GM04503 (cell line): Measurements from ENCODE around the gene ATXN1.
"Not testable (repeated sequence)": the region's sequence is repeated elsewhere in the genome, so short reads cannot be mapped to it uniquely, and the experiment has no call there.

ENCODE experiments used
- DNase-seq: peaks from one replicate; pipeline ENCODE4 v3.0.0-alpha.2; 2012; ENCODE audit warnings: low read depth

ATXN1 gene

DNA sequence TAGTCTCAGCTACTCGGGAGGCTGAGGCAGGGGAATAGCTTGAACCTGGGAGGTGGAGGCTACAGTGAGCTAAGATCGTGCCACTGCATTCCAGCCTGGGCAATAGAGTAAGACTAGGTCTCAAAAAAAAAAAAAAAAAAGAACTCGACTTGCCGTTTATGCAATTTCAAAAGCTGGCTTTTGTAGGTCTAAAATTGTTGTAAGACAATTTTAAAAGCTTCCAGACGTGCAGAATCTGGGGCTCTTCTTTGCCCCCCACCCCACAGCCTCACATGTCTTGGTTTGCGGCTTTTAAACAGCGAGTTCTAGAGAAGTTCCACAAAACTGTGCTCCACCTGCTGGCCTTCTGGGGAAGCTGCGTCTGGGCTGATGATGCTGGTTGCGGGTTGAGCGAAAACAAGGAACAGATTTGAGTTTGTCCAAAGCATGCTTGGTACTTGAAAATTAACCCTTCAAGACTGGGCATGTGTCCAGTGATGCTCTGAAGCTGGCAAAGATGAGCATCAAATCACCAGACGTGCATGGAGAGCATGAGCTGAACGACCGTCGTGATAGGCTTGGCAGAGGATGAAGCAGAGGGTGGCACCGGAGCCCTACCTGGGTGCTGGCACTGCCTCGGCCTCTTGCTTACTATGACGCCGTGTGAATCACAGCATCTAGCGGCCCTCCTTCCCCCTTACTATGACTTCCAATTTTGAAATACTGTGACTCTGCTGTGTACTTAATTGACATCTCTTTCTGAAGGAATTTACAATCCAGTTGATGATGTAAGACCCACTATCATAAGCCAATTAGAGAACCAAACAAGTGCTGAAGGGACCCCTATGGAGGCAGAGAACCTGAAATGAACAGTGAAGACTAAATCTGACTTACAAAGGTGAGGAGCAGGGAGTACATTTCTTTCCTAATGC lies 351.5 kb downstream of the ATXN1 start:
- DNase-seq, result peak; percentile 41

DNA sequence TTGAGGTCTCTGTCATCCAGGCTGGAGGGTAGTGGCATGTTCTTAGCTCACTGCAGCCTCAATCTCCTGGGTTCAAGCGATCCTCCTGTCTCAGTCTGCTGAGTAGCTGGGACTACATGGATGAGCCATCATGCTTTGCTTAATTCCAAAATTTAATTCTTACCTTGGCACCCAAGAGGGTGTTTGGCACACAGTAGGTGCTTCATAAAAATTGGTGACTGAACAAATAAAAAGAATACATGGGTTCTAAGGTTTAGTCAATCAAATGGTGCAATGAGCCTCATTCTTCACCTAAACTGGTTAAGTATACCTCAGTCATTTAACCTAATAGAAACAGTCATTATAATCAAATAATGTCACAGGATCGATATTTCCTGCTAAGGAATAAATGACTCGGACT lies 352.5 kb downstream of the ATXN1 start:
- no peak for DNase-seq

DNA sequence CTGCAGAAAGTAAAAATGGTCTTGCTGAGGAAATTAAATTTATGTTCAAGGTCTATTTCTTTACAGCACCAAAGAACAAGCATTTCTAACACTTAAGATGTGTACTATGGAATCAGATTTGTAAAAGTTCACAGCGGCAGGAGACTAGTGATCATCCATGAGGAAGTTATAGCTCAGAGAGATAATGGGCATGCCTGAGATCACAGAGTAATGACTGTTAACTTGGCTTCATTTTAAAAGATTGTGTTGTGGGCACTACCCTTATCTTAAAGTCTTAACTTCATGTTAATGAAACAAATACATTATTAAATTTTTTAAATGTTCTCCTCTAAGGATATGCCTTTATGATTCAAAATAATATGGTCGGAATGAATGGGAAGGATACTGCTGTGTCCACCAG lies 354.3 kb downstream of the ATXN1 start:
- no peak for DNase-seq

DNA sequence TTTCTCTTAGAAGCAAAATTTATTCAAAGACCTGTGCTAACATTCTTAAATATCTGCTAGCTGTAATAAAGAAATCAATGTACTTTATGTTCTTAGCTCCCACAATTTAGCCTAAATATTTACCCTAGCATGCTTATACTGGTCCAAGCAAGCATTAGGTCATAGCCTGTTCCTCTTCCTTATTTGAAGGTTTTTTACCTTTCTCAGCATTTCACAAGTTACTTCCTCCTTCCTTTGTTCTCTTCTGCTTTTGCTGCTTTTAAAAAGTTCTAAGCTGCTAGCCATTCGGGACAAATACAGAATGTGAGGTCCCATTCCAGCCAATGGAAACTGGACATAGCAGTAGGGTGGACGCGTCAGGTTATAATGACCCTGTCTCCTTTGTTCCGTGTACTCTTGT lies 354.7 kb downstream of the ATXN1 start:
- not testable (repeated sequence) for DNase-seq

DNA sequence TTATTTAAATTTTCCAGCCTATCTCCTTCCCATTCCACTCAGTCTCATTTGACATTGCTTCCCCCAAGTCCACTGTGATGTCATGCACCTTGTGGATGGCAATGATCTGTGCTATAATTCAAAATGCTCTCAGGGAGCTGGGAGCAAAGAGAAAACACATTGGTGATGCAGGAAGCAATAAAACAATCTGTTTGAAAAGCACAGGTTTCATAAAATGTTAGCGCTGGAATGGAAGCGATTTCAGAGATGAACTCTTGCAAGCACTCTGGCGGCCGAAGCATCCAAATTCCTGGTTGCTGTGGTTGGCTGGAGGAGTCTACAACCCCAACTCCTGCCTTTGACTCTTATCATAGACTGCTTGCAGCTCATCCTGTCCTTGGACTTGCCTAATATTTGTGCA lies 355.9 kb downstream of the ATXN1 start:
- no peak for DNase-seq

GRCh38 chr6:16404456-16404855 lies 356.8 kb downstream of the ATXN1 start:
- no peak for DNase-seq

GRCh38 chr6:16403831-16404230 lies 357.4 kb downstream of the ATXN1 start:
- no peak for DNase-seq

GRCh38 chr6:16402581-16402900 lies 358.7 kb downstream of the ATXN1 start:
- DNase-seq, result peak; percentile 48

- no peak for DNase-seq
These were observed 361.0 kb downstream of the ATXN1 start for GRCh38 chr6:16400248-16400760.

- DNase-seq, result no peak
These were observed 361.6 kb downstream of the ATXN1 start for GRCh38 chr6:16399695-16400094.

- DNase-seq, result no peak
These were observed 362.1 kb downstream of the ATXN1 start for GRCh38 chr6:16399158-16399557.

DNA sequence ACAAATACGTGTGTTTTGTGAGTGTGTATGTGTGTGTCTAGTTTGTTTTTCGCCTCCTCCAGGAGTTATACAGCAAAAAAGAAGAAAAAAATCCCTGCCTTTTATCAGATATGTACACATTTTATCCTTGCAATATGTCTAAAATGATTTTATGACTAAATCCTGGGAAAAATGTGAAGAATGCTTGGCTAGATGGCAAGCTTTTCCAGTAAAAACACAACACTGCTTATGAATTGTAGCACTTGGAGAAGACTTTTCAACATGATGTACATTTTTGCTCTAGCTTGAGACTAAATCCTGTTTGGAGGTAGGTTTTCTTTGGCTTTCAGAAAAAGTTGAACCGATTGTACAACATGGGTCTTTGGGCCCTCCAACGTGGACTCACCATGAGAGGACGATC lies 362.7 kb downstream of the ATXN1 start:
- DNase-seq, result peak; percentile 47

DNA sequence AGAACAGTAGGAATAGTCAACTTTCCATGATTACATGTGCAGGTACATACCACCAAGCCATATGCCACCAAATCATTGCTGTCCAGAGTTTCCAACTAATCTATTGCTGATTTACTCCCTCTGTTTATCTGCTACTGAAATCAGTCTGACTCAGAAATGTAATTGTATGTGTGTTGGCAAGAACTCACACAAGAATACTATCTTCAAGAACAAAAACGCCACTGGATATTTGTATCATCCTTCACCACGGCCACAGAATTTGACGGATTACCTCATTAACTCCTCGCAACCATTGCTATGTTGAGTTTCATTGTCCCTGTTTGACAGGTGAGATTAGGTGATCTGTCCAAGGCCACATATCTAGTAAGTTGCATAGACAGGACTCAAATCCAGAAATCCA lies 363.6 kb downstream of the ATXN1 start:
- no peak for DNase-seq

DNA sequence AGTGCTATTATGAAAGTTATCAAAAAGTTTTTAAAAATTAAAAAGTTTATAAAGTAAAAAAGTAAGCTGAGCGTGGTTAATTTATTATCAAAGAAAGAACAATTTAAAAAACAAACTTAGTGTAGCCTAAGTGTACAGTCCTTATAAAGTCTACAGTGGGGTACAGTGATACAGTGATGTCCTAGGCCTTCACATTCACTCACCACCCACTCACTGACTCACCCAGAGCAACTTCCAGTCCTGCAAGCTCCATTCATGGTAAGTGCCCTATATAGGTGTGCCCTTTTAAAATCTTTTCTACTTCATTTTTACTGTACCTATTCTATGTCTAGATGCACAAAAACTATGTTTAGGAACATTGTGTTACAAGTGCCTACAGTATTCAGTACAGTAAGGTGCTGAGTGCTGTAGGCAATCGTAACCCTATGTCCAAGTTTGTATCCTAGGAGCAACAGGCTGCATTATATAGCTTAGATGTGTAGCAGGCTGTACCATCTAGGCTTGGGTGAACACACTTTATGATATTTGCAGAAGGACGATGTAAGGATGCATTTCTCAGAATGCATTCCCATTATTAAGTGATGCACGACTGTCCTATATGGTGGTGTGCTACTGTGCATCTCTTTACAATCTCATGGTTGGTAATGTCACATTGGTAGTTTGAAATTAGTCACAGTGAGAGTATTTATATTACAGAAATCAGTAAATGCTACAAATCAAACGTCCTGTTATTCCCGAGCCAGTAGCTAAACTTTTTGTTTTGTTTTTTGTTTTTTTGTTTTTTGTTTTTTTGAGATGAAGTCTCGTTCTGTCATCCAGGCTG lies 364.6 kb downstream of the ATXN1 start:
- no peak for DNase-seq

GRCh38 chr6:16394632-16395031 lies 366.6 kb downstream of the ATXN1 start:
- DNase-seq, result no peak

GRCh38 chr6:16393326-16393725 lies 367.9 kb downstream of the ATXN1 start:
- no peak for DNase-seq

- peak; percentile 27 for DNase-seq
These were observed 369.2 kb downstream of the ATXN1 start for GRCh38 chr6:16392010-16392409.

GRCh38 chr6:16391451-16391912 lies 369.8 kb downstream of the ATXN1 start:
- DNase-seq, result no peak

- DNase-seq, result not testable (repeated sequence)
These were observed 370.3 kb downstream of the ATXN1 start for GRCh38 chr6:16390909-16391450.

DNA sequence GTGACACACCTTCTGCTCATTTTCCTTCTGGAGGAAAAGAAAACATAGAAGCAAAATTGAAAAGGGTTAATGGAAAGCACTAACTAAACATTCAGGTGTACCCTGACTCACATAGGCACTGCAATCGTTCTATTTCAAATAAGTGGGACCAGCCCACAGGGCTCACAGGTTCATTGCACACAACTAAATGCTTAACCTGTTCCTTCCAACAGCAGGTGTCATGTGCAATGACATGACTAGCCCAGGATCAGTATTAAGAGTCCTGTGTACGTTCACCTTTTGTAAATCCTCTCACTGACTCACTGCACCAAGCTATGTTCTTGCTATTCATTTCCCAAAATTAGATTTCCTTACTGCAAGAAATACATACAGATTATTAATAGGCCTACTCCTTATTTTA lies 371.6 kb downstream of the ATXN1 start:
- DNase-seq, result no peak

GRCh38 chr6:16388488-16388887 lies 372.8 kb downstream of the ATXN1 start:
- peak; percentile 45 for DNase-seq

GRCh38 chr6:16386057-16386456 lies 375.2 kb downstream of the ATXN1 start:
- DNase-seq, result no peak
